ENCODE measurements around the gene TMEM259.

Gene TMEM259

GRCh38 chr19:1004204-1004802 lies 16.6 kb downstream of the TMEM259 start:
- DNase-seq (ENCODE audit: low read depth in 2 of 2) = no peak

GRCh38 chr19:1003283-1003682 lies 17.6 kb downstream of the TMEM259 start:
- no peak for DNase-seq (ENCODE audit: low read depth in 2 of 2)

- no peak for DNase-seq (ENCODE audit: low read depth in 2 of 2)
Observed at GRCh38 chr19:1002600-1002999, 18.3 kb downstream of the TMEM259 start.

- DNase-seq (ENCODE audit: low read depth in 2 of 2) = peak in 1 of 2 donors; percentile 34
Observed at GRCh38 chr19:1001538-1002166, 19.3 kb downstream of the TMEM259 start.

- DNase-seq (ENCODE audit: low read depth in 2 of 2) = no peak
Observed at GRCh38 chr19:1000591-1001537, 20.1 kb downstream of the TMEM259 start.

- DNase-seq (ENCODE audit: low read depth in 2 of 2) = peak in 1 of 2 donors; percentile 25
Observed at GRCh38 chr19:1000095-1000494, 20.8 kb downstream of the TMEM259 start, which contains the start of gene GRIN3B. GRIN3B (plus strand) TSS chr19:1000419; CDS start chr19:1000438, 19 bp downstream.

GRCh38 chr19:999379-999719 lies 21.6 kb downstream of the TMEM259 start:
- no peak for DNase-seq (ENCODE audit: low read depth in 2 of 2)

GRCh38 chr19:998064-998463 lies 22.9 kb downstream of the TMEM259 start:
- no peak for DNase-seq (ENCODE audit: low read depth in 2 of 2)

- peak; percentile 42 to 61 for DNase-seq (ENCODE audit: low read depth in 2 of 2)
Observed at GRCh38 chr19:996051-996838, 24.7 kb downstream of the TMEM259 start.

GRCh38 chr19:995051-995827 lies 25.7 kb downstream of the TMEM259 start:
- no peak for DNase-seq (ENCODE audit: low read depth in 2 of 2)

- no peak for DNase-seq (ENCODE audit: low read depth in 2 of 2)
Observed at GRCh38 chr19:994516-994915, 26.4 kb downstream of the TMEM259 start.

GRCh38 chr19:993831-994393 lies 27.0 kb downstream of the TMEM259 start:
- no peak for DNase-seq (ENCODE audit: low read depth in 2 of 2)

- no peak for DNase-seq (ENCODE audit: low read depth in 2 of 2)
Observed at GRCh38 chr19:993361-993830, 27.5 kb downstream of the TMEM259 start.

- DNase-seq (ENCODE audit: low read depth in 2 of 2) = no peak
Observed at GRCh38 chr19:992670-993055, 28.3 kb downstream of the TMEM259 start.

- DNase-seq (ENCODE audit: low read depth in 2 of 2) = no peak
Observed at GRCh38 chr19:991932-992669, 28.8 kb downstream of the TMEM259 start.

GRCh38 chr19:991174-991931 lies 29.6 kb downstream of the TMEM259 start:
- DNase-seq (ENCODE audit: low read depth in 2 of 2) = peak in 1 of 2 donors; percentile 14

GRCh38 chr19:990746-991145 lies 30.2 kb downstream of the TMEM259 start:
- no peak for DNase-seq (ENCODE audit: low read depth in 2 of 2)

- DNase-seq (ENCODE audit: low read depth in 2 of 2) = no peak
Observed at GRCh38 chr19:990119-990571, 30.8 kb downstream of the TMEM259 start.

Measured in stimulated activated CD8-positive, alpha-beta memory T cell treated with anti-CD3 and anti-CD28 coated beads, Interleukin-15, amount 100 ng/mL, for 4 hours (primary cell).